Measurements from ENCODE around the gene IFIT5. TPM values are rescaled to one million over a fixed set of nuclear protein-coding genes. Genes with fewer than 3 reads are reported as not detected.

Gene IFIT5
- total RNA-seq, 5 donors from 2014 or later (not counting 1 experiment from before 2014, with no cell fraction given), result 12.6 to 20.3 (median 18.5) TPM

GRCh38 chr10:89466599-89467035 lies 52.2 kb downstream of the IFIT5 start:
- WGBS (ENCODE audit: insufficient coverage), result no CpG with 5 or more reads among the region's 3 CpGs

DNA sequence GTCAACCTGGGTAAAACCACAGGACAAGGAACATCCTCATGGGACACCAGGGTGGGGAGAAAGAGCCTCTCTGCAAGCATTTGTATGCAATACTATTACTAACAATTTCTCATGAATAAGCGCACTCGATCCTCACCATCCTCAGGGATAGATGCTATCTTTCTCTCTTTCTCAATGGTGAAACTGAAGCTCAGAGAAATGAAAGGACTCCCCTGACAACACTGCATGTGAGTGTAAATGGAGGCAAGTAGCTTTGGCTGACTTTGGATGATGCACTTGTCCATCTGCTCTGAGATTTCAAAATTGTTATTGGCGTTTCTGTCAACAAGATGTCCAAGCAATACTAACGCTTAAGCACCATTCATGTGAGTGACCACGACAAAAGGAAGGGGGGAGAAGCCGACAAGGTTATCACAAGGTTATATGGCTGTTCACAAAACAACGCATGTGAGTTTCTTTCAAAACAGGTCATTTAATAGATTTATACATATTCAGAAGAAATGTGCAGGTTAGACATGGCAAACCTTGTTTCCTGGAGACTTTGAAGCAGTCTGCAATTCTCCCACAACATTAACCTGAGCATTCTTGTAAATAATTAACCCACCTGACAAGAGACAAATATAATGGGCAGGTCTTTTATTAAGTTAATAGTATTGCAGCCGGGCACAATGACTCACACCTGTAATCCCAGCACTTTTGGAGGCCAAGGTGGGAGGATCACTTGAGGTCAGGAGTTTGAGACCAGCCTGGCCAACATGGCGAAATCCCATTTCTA lies 54.0 kb downstream of the IFIT5 start:
- WGBS (ENCODE audit: insufficient coverage), result 89% methylated on average over 1 of the region's 9 CpGs

More at GRCh38 chr10:89466599-89467035, 52.2 kb downstream of the IFIT5 start:
- Histone ChIP-seq H3K9me3 (no peaks in the 10 kb centered on the region), H3K4me3 (ENCODE audit: control insufficient read depth in 1 of 2, extremely low read depth in 1 of 2, low read length in 1 of 2) (no peak overlapping the region), H3K27ac (ENCODE audit: low read length) (no peak overlapping the region), H3K36me3 (ENCODE audit: control insufficient read depth in 2 of 2, extremely low read depth in 1 of 2, insufficient read depth in 1 of 2, low read length in 1 of 2) (no peaks in the 10 kb centered on the region), H3K27me3 (replicated peaks in 1 of 2; ENCODE audit: control insufficient read depth in 2 of 2, extremely low read depth in 1 of 2, insufficient read depth in 2 of 2, low read length in 1 of 2) (no peaks in the 10 kb centered on the region), H3K4me1 (ENCODE audit: control insufficient read depth in 1 of 2, extremely low read depth in 1 of 2, insufficient read depth in 2 of 2, low read length in 2 of 2) (no peaks in the 10 kb centered on the region)
- peaks cover 0 to 5% of the 10 kb centered on the region in 2 donors for H3K27me3 Mint-ChIP-seq
- ChIA-PET CTCF (no interaction called here), POLR2A (no interaction called here)
- no peak overlapping the region for H3K4me3 Mint-ChIP-seq
- H3K27ac Mint-ChIP-seq, result no peak overlapping the region
- H3K36me3 Mint-ChIP-seq, result no peaks in the 10 kb centered on the region
- no peaks in the 10 kb centered on the region for H3K9me3 Mint-ChIP-seq
- H3K4me1 Mint-ChIP-seq, result peaks cover 0 to 3% (median 0%) of the 10 kb centered on the region in 3 donors
- DNase-seq, result no peak
- no peak for ATAC-seq (replicated peaks in 1 of 4)

GRCh38 chr10:89469517-89469916 lies 55.1 kb downstream of the IFIT5 start:
- no peaks in the 10 kb centered on the region for H3K36me3 ChIP-seq (ENCODE audit: control insufficient read depth in 2 of 2, extremely low read depth in 1 of 2, insufficient read depth in 1 of 2, low read length in 1 of 2)
- H3K36me3 Mint-ChIP-seq, result no peaks in the 10 kb centered on the region
- H3K9me3 Mint-ChIP-seq, result no peaks in the 10 kb centered on the region
- H3K27me3 ChIP-seq (replicated peaks in 1 of 2; ENCODE audit: control insufficient read depth in 2 of 2, extremely low read depth in 1 of 2, insufficient read depth in 2 of 2, low read length in 1 of 2), result peaks cover 0 to 2% of the 10 kb centered on the region in 2 experiments
- no peaks in the 10 kb centered on the region for H3K4me1 ChIP-seq (ENCODE audit: control insufficient read depth in 1 of 2, extremely low read depth in 1 of 2, insufficient read depth in 2 of 2, low read length in 2 of 2)
- no peak overlapping the region for H3K27ac ChIP-seq (ENCODE audit: low read length)
- no peak overlapping the region for H3K27ac Mint-ChIP-seq
- CTCF ChIA-PET, result no interaction called here
- no peak overlapping the region for H3K4me3 Mint-ChIP-seq
- no peak overlapping the region for H3K4me3 ChIP-seq (ENCODE audit: control insufficient read depth in 1 of 2, extremely low read depth in 1 of 2, low read length in 1 of 2)
- peaks cover 0 to 3% (median 0%) of the 10 kb centered on the region in 3 donors for H3K4me1 Mint-ChIP-seq
- no peak for ATAC-seq (replicated peaks in 1 of 4)
- DNase-seq, result no peak
- no peaks in the 10 kb centered on the region for H3K9me3 ChIP-seq
- POLR2A ChIA-PET, result no interaction called here
- peaks cover 5% of the 10 kb centered on the region in 2 donors for H3K27me3 Mint-ChIP-seq

More for the DNA sequence above, 54.0 kb downstream of the IFIT5 start:
- no peak overlapping the region for H3K4me3 Mint-ChIP-seq
- Histone ChIP-seq H3K4me1 (ENCODE audit: control insufficient read depth in 1 of 2, extremely low read depth in 1 of 2, insufficient read depth in 2 of 2, low read length in 2 of 2) (no peaks in the 10 kb centered on the region), H3K27me3 (replicated peaks in 1 of 2; ENCODE audit: control insufficient read depth in 2 of 2, extremely low read depth in 1 of 2, insufficient read depth in 2 of 2, low read length in 1 of 2) (peaks cover 0 to 2% of the 10 kb centered on the region in 2 experiments), H3K36me3 (ENCODE audit: control insufficient read depth in 2 of 2, extremely low read depth in 1 of 2, insufficient read depth in 1 of 2, low read length in 1 of 2) (no peaks in the 10 kb centered on the region), H3K4me3 (ENCODE audit: control insufficient read depth in 1 of 2, extremely low read depth in 1 of 2, low read length in 1 of 2) (no peak overlapping the region), H3K9me3 (no peaks in the 10 kb centered on the region), H3K27ac (ENCODE audit: low read length) (no peak overlapping the region)
- ATAC-seq (replicated peaks in 1 of 4) (no peak), DNase-seq (no peak)
- H3K27me3 Mint-ChIP-seq, result peaks cover 0 to 5% of the 10 kb centered on the region in 2 donors
- ChIA-PET POLR2A (no interaction called here), CTCF (no interaction called here)
- no peaks in the 10 kb centered on the region for H3K9me3 Mint-ChIP-seq
- no peak overlapping the region for H3K27ac Mint-ChIP-seq
- peaks cover 0 to 3% (median 0%) of the 10 kb centered on the region in 3 donors for H3K4me1 Mint-ChIP-seq
- H3K36me3 Mint-ChIP-seq, result no peaks in the 10 kb centered on the region

Other genes starting within 250 kb of the IFIT5 start
- gene CH25H, start 207.3 kb upstream of the IFIT5 start, total RNA-seq, result 1 to 10 TPM in 1 of 5 donors, under 1 TPM in 1, not detected in 3; 0.21 to 1.0 TPM
- 10 to 100 TPM; 23.2 to 38.2 (median 33.6) TPM for gene LIPA, start 162.8 kb upstream of the IFIT5 start, total RNA-seq
- 10 to 100 TPM in 1 of 5 donors, 1 to 10 TPM in 4; 6.4 to 13.9 (median 6.8) TPM for gene IFIT2, start 112.5 kb upstream of the IFIT5 start, total RNA-seq
- gene IFIT3, start 86.6 kb upstream of the IFIT5 start, total RNA-seq, result 1 to 10 TPM; 2.3 to 4.4 (median 3.9) TPM
- not detected for gene IFIT1B, start 36.5 kb upstream of the IFIT5 start, total RNA-seq
- 1 to 10 TPM; 1.7 to 5.5 (median 3.0) TPM for gene IFIT1, start 21.9 kb upstream of the IFIT5 start, total RNA-seq
- not detected for gene SLC16A12, start 121.0 kb downstream of the IFIT5 start, total RNA-seq
- gene PANK1, start 230.7 kb downstream of the IFIT5 start, total RNA-seq, result 1 to 10 TPM; 1.4 to 2.0 (median 1.8) TPM